Measurements from ENCODE around the gene MRLN.
"Not testable (repeated sequence)": the region's sequence is repeated elsewhere in the genome, so short reads cannot be mapped to it uniquely, and the experiment has no call there.

The MRLN gene

GRCh38 chr10:59748834-59749233 lies 4.4 kb downstream of the MRLN start:
- DNase-seq (ENCODE audit: low read depth in 3 of 3, low spot score in 1 of 3): no peak

- DNase-seq (ENCODE audit: low read depth in 3 of 3, low spot score in 1 of 3): no peak
Observed at GRCh38 chr10:59745163-59745650, 8.0 kb downstream of the MRLN start.

GRCh38 chr10:59744762-59745161 lies 8.5 kb downstream of the MRLN start:
- not testable (repeated sequence) for DNase-seq (ENCODE audit: low read depth in 3 of 3, low spot score in 1 of 3)

- DNase-seq (ENCODE audit: low read depth in 3 of 3, low spot score in 1 of 3): not testable (repeated sequence)
Observed at GRCh38 chr10:59744156-59744555, 9.1 kb downstream of the MRLN start.

- no peak for DNase-seq (ENCODE audit: low read depth in 3 of 3, low spot score in 1 of 3)
Observed at GRCh38 chr10:59741583-59741982, 11.7 kb downstream of the MRLN start.

- DNase-seq (ENCODE audit: low read depth in 3 of 3, low spot score in 1 of 3): no peak
Observed at GRCh38 chr10:59741048-59741447, 12.2 kb downstream of the MRLN start.

GRCh38 chr10:59736749-59737148 lies 16.5 kb downstream of the MRLN start:
- DNase-seq (ENCODE audit: low read depth in 3 of 3, low spot score in 1 of 3): no peak

- DNase-seq (ENCODE audit: low read depth in 3 of 3, low spot score in 1 of 3): no peak
Observed at GRCh38 chr10:59735296-59735695, 18.0 kb downstream of the MRLN start.

GRCh38 chr10:59734014-59734462 lies 19.2 kb downstream of the MRLN start:
- no peak for DNase-seq (ENCODE audit: low read depth in 3 of 3, low spot score in 1 of 3)

- DNase-seq (ENCODE audit: low read depth in 3 of 3, low spot score in 1 of 3): not testable (repeated sequence)
Observed at GRCh38 chr10:59733321-59734013, 19.8 kb downstream of the MRLN start.

- not testable (repeated sequence) for DNase-seq (ENCODE audit: low read depth in 3 of 3, low spot score in 1 of 3)
Observed at GRCh38 chr10:59732849-59733248, 20.4 kb downstream of the MRLN start.

- not testable (repeated sequence) for DNase-seq (ENCODE audit: low read depth in 3 of 3, low spot score in 1 of 3)
Observed at GRCh38 chr10:59729167-59729566, 24.1 kb downstream of the MRLN start.

- DNase-seq (ENCODE audit: low read depth in 3 of 3, low spot score in 1 of 3): no peak
Observed at GRCh38 chr10:59724098-59724938, 28.9 kb downstream of the MRLN start.

- DNase-seq (ENCODE audit: low read depth in 3 of 3, low spot score in 1 of 3): no peak
Observed at GRCh38 chr10:59720377-59720776, 32.9 kb downstream of the MRLN start.

- no peak for DNase-seq (ENCODE audit: low read depth in 3 of 3, low spot score in 1 of 3)
Observed at GRCh38 chr10:59719374-59719773, 33.9 kb downstream of the MRLN start.

- DNase-seq (ENCODE audit: low read depth in 3 of 3, low spot score in 1 of 3): no peak
Observed at GRCh38 chr10:59718257-59718656, 35.0 kb downstream of the MRLN start.

- no peak for DNase-seq (ENCODE audit: low read depth in 3 of 3, low spot score in 1 of 3)
Observed at GRCh38 chr10:59713196-59713821, 39.9 kb downstream of the MRLN start.

GRCh38 chr10:59711871-59712494 lies 41.3 kb downstream of the MRLN start:
- DNase-seq (ENCODE audit: low read depth in 3 of 3, low spot score in 1 of 3): no peak

GRCh38 chr10:59709395-59710125 lies 43.7 kb downstream of the MRLN start, which contains the start of gene SLC16A9:
Gene SLC16A9 (minus strand): TSS chr10:59709850. CDS start chr10:59684291, 25,559 bp downstream.
- DNase-seq (ENCODE audit: low read depth in 3 of 3, low spot score in 1 of 3): peak in 1 of 3 donors; percentile 14

- no peak for DNase-seq (ENCODE audit: low read depth in 3 of 3, low spot score in 1 of 3)
Observed at GRCh38 chr10:59708816-59709394, 44.4 kb downstream of the MRLN start.
